Measurements from ENCODE around the gene CDON. TPM values are rescaled to one million over a fixed set of nuclear protein-coding genes. Genes with fewer than 3 reads are reported as not detected.
A peak's percentile ranks its signal among the peaks of the same experiment; 100 is the strongest.

Gene CDON
- total RNA-seq, 1 experiment from 2014 or later = 17.2 TPM

GRCh38 chr11:125967515-125967914, 95.2 kb downstream of the CDON start:
- H3K4me1 Mint-ChIP-seq = no peaks in the 10 kb centered on the region
- Histone ChIP-seq H3K9ac (ENCODE audit: extremely low read depth, insufficient read length, low read length) (no peak overlapping the region), H3K14ac (ENCODE audit: insufficient read depth, low read length) (no peak overlapping the region), H3K56ac (ENCODE audit: insufficient read length, low read depth, low read length) (no peak overlapping the region), H3K23me2 (ENCODE audit: insufficient read length, low read depth, low read length, poor library complexity, severe bottlenecking) (no peaks in the 10 kb centered on the region), H3K4me2 (ENCODE audit: insufficient read depth, insufficient read length, low read length) (no peak overlapping the region), H3K9me3 (ENCODE audit: control insufficient read depth, low read depth, low read length) (no peaks in the 10 kb centered on the region), H4K5ac (ENCODE audit: insufficient read length, low read depth, low read length) (no peak overlapping the region), H3K18ac (ENCODE audit: insufficient read length, low read depth, low read length) (no peak overlapping the region), H2BK5ac (ENCODE audit: insufficient read length, low read length) (no peak overlapping the region), H4K20me1 (ENCODE audit: control insufficient read depth, insufficient read depth, insufficient read length) (no peaks in the 10 kb centered on the region), H4K91ac (ENCODE audit: insufficient read length, low read depth, low read length) (no peak overlapping the region), H3K79me1 (ENCODE audit: insufficient read depth, low read depth, low read length, poor library complexity, severe bottlenecking) (no peaks in the 10 kb centered on the region), H4K8ac (replicated peaks; ENCODE audit: insufficient read length, low read depth, low read length) (peak overlapping the region; percentile 69), H2BK20ac (ENCODE audit: low read depth, low read length, poor library complexity, severe bottlenecking) (no peak overlapping the region), H2BK120ac (ENCODE audit: low read depth, low read length, poor library complexity, severe bottlenecking) (no peak overlapping the region), H2AFZ (ENCODE audit: low read length) (no peak overlapping the region), H3K27me3 (ENCODE audit: insufficient read depth, low read length) (no peaks in the 10 kb centered on the region), H3T11ph (ENCODE audit: low read length) (no peak overlapping the region), H3K4ac (ENCODE audit: low read depth, low read length) (no peak overlapping the region), H2BK12ac (ENCODE audit: insufficient read length, low read depth, low read length) (no peak overlapping the region), H3K4me1 (ENCODE audit: insufficient read depth, low read length) (no peaks in the 10 kb centered on the region), H3K23ac (ENCODE audit: insufficient read length, low read depth, low read length) (no peak overlapping the region), H3K79me2 (ENCODE audit: insufficient read depth, low read length) (no peaks in the 10 kb centered on the region), H2BK15ac (ENCODE audit: low read depth, low read length) (no peak overlapping the region), H3K27ac (ENCODE audit: insufficient read length, low read depth, low read length) (no peak overlapping the region), H2AK5ac (ENCODE audit: insufficient read length, low read length) (no peak overlapping the region)
- no peak for DNase-seq
- H3K27ac Mint-ChIP-seq = no peak overlapping the region
- H3K9me3 Mint-ChIP-seq = peaks cover 7 to 8% of the 10 kb centered on the region in 2 experiments; a peak in 3 of 5 replicates
- TF ChIP-seq, protein P1, sequence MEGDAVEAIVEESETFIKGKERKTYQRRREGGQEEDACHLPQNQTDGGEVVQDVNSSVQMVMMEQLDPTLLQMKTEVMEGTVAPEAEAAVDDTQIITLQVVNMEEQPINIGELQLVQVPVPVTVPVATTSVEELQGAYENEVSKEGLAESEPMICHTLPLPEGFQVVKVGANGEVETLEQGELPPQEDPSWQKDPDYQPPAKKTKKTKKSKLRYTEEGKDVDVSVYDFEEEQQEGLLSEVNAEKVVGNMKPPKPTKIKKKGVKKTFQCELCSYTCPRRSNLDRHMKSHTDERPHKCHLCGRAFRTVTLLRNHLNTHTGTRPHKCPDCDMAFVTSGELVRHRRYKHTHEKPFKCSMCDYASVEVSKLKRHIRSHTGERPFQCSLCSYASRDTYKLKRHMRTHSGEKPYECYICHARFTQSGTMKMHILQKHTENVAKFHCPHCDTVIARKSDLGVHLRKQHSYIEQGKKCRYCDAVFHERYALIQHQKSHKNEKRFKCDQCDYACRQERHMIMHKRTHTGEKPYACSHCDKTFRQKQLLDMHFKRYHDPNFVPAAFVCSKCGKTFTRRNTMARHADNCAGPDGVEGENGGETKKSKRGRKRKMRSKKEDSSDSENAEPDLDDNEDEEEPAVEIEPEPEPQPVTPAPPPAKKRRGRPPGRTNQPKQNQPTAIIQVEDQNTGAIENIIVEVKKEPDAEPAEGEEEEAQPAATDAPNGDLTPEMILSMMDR (conservative IDR thresholded peaks at IDR 0.05) = no peak
- peaks cover 6 to 15% (median 9%) of the 10 kb centered on the region in 3 experiments for H3K36me3 Mint-ChIP-seq (ENCODE audit: insufficient read depth in 1 of 3, low read depth in 3 of 3)
- WGBS (ENCODE audit: extremely low coverage, insufficient read length, low lambda C conversion rate) = no CpG with 5 or more reads among the region's 4 CpGs
- H3K4me3 Mint-ChIP-seq = no peak overlapping the region
- H3K27me3 Mint-ChIP-seq (ENCODE audit: low read depth) = no peaks in the 10 kb centered on the region

All from H9 (cell line).